Sciatic nerve (tissue), 2 donors: ENCODE results near the gene INPP5D. TPM values are rescaled to one million over a fixed set of nuclear protein-coding genes. Genes with fewer than 3 reads are reported as not detected.
A peak's percentile ranks its signal among the peaks of the same experiment; 100 is the strongest.
"Not testable (repeated sequence)": the region's sequence is repeated elsewhere in the genome, so short reads cannot be mapped to it uniquely, and the experiment has no call there.

Experiments
- ATAC-seq: fragments of 200-7000 bp; cut with Tn5 transposase; one replicate; pipeline ENCODE4 v1.9.1; 2020; ENCODE audit warnings: mild to moderate bottlenecking, moderate library complexity
- DNase-seq: peaks from one replicate; pipeline ENCODE4 v3.0.0-alpha.2; 2020; ENCODE audit warnings: low spot score
- intact Hi-C: fragments of 100-400 bp; cut with DNase I; formaldehyde crosslinking; loops from one replicate; pipeline ENCODE4 v1.14.2; 2022
- total RNA-seq: library from RNA; stranded (reverse); fragmentation: NEBNext Ultra II Directional; extraction: Animal tissue kit (Norgen Biotek cat#: 25700); gene quantifications from one replicate; pipeline ENCODE4 v1.2.1, GENCODE V29; 2021
- donor health status: DM: no; HTN: no; CAD: no.
- donor health status: DM: no; HTN: no; CAD: no.

The INPP5D gene
- total RNA-seq, 1 donor from 2014 or later: 56.3 TPM

GRCh38 chr2:233183869-233184418 lies 123.8 kb downstream of the INPP5D start:
- ATAC-seq (no peak), DNase-seq (no peak)
- intact Hi-C loops: no loop called here

DNA sequence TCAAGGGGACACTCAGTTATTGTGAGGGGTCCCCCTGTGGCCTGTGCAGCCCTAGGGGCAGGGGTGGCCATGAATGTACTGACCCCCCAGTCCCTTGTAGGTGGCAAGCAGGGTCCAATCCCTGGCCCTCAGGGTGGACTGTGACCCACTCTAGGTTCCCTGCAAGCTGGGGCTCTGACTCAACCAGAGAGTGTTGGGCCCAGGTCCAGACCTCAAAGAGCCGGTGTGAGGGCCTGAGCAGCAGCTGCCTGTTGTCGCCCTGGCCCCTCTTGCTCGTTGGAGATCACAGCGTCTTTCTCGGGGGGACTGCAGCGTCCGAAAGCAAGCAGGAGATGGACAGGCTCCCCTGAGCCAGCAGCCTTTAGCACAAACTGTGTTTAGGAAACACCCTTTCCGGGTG lies 124.5 kb downstream of the INPP5D start:
- ATAC-seq (peak; percentile 24), DNase-seq (no peak)
- intact Hi-C loops: no loop called here

- intact Hi-C loops: no loop called here
- DNase-seq (no peak), ATAC-seq (no peak)
These were observed 125.2 kb downstream of the INPP5D start for GRCh38 chr2:233185330-233185729.

- ATAC-seq: no peak
- no peak for DNase-seq
- intact Hi-C loops: no loop called here
These were observed 125.8 kb downstream of the INPP5D start for GRCh38 chr2:233185963-233186362.

GRCh38 chr2:233186851-233187250 lies 126.7 kb downstream of the INPP5D start:
- DNase-seq (no peak), ATAC-seq (no peak)
- intact Hi-C loops: no loop called here

- intact Hi-C loops: no loop called here
- peak; percentile 27 for ATAC-seq
- no peak for DNase-seq
These were observed 128.9 kb downstream of the INPP5D start for GRCh38 chr2:233189025-233189424.

DNA sequence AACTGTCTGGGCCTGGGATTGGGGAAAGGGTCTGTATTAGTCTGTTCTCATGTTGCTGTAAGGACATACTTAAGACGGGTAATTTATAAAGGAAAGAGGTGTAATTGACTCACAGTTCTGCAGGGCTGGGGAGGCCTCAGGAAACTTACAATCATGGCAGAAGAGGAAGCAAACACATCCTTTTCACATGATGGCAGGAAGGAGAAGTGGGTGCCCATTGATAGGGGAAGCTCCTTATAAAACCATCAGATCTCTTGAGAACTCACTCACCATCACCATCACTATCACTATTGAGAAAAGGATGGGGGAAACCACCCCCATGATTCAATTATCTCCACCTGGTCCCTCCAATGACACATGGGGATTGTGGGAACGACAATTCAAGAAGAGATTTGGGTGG lies 130.9 kb downstream of the INPP5D start:
- intact Hi-C loops, ATAC-seq, DNase-seq: not testable (repeated sequence)

DNA sequence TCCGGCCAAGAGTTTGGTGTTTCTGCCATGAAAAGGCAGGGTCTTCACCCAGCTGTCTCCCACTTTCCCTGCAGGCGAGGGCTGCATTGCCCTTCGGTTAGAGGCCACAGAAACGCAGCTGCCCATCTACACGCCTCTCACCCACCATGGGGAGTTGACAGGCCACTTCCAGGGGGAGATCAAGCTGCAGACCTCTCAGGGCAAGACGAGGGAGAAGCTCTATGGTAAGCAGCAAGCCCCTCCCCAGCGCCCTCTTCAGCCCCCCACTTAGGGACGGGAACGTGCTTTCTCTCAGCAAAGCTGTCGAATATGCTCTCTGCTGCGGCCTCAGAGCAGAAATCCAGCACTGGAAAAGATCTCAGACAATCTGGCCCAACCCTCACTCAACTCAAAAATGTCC lies 133.6 kb downstream of the INPP5D start:
- no peak for ATAC-seq
- intact Hi-C loops: no loop called here
- no peak for DNase-seq

DNA sequence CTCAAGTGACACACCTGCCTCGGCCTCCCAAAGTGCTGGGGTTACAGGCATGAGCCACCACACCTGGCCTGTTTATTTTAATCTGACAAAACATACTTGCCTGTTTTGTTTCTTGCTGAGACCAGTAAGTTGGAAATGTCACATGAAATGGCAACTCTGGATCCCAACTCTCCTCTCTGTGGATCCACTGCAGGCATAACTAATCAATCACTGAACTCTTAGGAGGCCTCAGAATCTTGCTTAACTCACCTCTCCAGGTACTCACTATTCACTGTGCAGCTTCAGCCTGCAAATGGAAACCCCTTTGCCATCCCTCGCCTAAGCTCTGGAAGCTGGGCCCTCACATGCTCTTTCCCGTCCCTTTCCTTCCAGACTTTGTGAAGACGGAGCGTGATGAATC lies 134.9 kb downstream of the INPP5D start:
- ATAC-seq (no peak), DNase-seq (no peak)
- intact Hi-C loops: no loop called here

DNA sequence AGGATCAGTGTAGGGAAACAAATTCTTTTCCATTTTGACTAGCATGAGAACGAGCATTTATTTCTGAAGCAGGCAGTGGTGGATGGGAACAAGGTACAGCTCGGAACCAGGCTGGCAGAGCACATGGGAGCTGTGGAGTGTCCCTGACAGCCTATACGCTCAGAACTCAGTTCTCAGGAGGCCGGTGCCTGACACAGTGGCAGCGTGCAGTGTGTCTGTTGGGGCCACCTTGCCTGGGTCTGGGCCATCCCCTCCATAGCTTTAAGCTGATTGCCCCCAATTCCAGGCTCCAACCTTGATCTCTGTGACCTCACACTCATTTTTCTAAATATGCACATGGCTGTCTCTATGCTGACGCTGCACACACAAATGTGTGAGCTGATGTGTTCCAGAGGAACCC lies 136.9 kb downstream of the INPP5D start:
- ATAC-seq (no peak), DNase-seq (no peak)
- intact Hi-C loops: no loop called here

DNA sequence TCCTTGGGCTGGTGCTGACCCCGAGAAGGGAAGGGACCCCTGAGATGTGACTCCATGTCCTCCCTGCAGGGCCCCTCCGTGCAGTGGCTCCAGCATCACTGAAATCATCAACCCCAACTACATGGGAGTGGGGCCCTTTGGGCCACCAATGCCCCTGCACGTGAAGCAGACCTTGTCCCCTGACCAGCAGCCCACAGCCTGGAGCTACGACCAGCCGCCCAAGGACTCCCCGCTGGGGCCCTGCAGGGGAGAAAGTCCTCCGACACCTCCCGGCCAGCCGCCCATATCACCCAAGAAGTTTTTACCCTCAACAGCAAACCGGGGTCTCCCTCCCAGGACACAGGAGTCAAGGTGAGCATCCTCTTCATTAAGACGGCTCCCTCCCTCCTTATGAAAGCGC lies 137.9 kb downstream of the INPP5D start:
- DNase-seq: no peak
- intact Hi-C loops: no loop called here
- no peak for ATAC-seq

GRCh38 chr2:233199870-233200269 lies 139.7 kb downstream of the INPP5D start:
- intact Hi-C loops: no loop called here

DNA sequence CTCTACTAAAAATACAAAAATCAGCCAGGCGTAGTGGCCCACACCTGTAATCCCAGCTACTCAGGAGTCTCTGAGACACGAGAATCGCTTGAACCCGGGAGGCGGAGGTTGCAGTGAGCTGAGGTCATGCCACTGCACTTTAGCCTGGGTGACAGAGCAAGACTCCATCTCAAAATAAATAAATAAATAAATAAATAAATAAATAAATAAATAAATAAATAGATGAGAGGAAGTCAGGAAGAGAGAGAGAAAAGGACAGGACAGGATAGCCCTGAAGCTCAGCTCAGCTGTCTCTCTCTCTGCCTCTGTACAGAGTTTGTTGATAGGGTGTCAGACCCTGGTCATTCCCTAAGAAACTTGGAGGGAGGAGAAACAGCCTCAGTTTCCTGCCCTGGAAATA lies 140.6 kb downstream of the INPP5D start:
- intact Hi-C loops, DNase-seq, ATAC-seq: not testable (repeated sequence)

More at GRCh38 chr2:233199870-233200269, 139.7 kb downstream of the INPP5D start:
- no peak for DNase-seq
- no peak for ATAC-seq

DNA sequence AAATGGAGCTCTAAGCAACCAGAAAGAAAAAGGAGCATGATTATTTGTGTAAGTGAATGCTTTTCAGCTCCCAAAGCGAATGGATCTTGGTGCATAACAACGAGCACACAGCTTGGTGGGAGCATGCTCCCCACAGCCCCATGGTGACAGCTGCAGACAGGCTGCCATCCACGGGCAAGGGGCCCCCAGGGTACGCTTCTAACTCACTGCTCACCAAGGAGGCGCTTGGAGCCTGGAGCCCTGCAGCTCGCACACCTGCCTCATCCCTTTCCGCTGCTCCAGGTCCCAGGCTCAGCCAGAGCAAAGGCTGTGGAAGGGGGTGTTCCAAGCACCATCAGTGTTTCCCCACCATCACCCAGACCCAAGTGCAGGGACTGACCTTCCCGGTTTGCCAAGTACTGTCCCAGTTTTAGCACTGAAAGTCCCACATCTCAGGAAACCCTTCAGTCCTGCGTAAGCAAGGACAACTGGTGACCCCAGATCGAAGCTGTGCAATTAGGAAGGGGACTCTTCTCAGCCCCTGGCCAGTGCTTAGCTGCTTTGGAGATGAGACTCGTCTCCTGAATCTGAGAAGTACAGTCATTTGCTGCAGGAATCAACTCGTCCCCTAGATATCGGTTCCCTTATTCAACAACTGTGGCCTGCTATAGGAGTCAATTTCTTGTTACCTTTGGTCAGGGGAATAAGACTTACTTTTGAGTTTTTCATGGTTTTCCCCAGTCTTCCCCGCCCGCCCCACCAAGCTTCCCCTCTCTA lies 141.3 kb downstream of the INPP5D start:
- DNase-seq (no peak), ATAC-seq (no peak)
- intact Hi-C loops: no loop called here

DNA sequence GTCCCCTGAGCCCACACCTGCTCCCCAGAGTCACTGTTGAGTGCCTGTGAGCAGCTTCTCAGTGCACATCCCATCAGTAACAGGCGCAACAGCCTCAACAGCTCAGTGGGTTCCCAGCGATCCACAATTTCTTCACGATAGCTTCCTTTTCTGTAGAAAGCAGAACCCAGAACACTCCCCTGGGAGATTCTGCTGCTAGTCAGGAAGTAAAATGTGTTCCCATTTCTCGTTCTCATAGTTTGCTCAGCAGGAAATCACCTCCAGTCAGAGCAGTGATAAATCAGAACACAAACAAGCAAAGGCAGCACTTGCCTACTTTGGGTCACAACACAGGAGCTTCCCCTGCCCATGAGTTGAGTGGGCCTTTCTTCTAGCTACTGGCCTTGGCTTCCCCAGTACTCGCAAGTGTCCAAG lies 142.4 kb downstream of the INPP5D start:
- DNase-seq (no peak), ATAC-seq (no peak)

DNA sequence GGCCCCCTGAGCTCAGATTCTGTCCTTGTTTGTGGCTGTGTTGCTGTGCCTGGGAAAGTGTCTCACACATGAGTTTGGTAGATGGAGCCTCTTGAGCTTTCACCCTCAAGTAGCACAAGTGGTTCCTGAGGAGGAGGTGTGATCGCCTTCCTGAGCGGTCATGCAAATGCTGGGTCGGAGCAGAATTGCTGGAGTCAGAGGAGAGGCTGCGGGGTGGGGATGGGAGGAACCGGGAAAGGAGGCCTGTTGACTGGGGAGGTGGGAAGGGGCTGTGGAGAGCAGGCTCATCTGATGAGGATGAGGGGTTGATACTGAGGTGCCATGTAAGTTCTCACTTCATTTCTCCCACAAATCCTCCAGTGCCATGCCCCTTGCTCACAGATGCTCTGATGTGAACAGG lies 142.9 kb downstream of the INPP5D start:
- intact Hi-C loops: no loop called here
- DNase-seq: no peak
- no peak for ATAC-seq

More for the DNA sequence above, 142.4 kb downstream of the INPP5D start:
- intact Hi-C loops: no loop called here

DNA sequence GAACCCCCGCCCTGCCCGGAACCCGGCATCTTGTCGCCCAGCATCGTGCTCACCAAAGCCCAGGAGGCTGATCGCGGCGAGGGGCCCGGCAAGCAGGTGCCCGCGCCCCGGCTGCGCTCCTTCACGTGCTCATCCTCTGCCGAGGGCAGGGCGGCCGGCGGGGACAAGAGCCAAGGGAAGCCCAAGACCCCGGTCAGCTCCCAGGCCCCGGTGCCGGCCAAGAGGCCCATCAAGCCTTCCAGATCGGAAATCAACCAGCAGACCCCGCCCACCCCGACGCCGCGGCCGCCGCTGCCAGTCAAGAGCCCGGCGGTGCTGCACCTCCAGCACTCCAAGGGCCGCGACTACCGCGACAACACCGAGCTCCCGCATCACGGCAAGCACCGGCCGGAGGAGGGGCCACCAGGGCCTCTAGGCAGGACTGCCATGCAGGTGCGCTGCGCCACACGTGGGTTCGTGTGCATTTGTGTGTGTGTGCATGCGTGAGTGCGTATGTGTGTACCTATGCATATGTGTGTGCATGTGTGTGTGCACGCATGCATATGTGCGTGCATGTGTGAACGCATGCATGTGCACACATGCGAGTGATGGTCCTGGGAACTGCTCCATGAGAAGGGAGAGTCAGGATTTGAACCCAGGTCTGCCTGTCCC lies 144.3 kb downstream of the INPP5D start:
- DNase-seq (no peak), ATAC-seq (no peak)
- intact Hi-C loops: no loop called here

- no peak for ATAC-seq
- DNase-seq: no peak
- intact Hi-C loops: no loop called here
These were observed 148.4 kb downstream of the INPP5D start for GRCh38 chr2:233208382-233209116.

GRCh38 chr2:233209117-233209532 lies 149.0 kb downstream of the INPP5D start:
- no peak for DNase-seq
- intact Hi-C loops: no loop called here
- no peak for ATAC-seq
